Suprapubic skin (tissue), 4 donors: Measurements from ENCODE around the gene ACSS3.

Experiments used
- CTCF ChIP-seq, 2 donors: fragments of 200-600 bp in 1 of 2; fragments of 450-650 bp in 1 of 2; sonication (generic) in 1 of 2; IDR thresholded peaks; one replicate each; pipeline ENCODE4 v1.5.1; 2016 to 2019; ENCODE audit warnings: antibody characterized with exemption in 2 of 2, mild to moderate bottlenecking in 1 of 2, moderate library complexity in 1 of 2
- EP300 ChIP-seq: sonication (generic); formaldehyde crosslinking; IDR thresholded peaks from one replicate; pipeline ENCODE4 v1.6.1; 2017; ENCODE audit warnings: antibody characterized with exemption
- POLR2A ChIP-seq, 2 donors: fragments of 450-650 bp; IDR thresholded peaks; one replicate each; pipeline ENCODE4 v1.6.1; 2017; ENCODE audit warnings: antibody characterized with exemption in 2 of 2, mild to moderate bottlenecking in 2 of 2, moderate library complexity in 2 of 2
- POLR2AphosphoS5 ChIP-seq, 3 donors: sonication (generic); formaldehyde crosslinking; IDR thresholded peaks; one replicate each; pipeline ENCODE4 v1.6.1; 2017; ENCODE audit warnings: antibody characterized with exemption in 3 of 3

- TF ChIP-seq POLR2A (IDR thresholded peaks at IDR 0.05) = no peak
- TF ChIP-seq CTCF (IDR thresholded peaks at IDR 0.05) = no peak
- no peak for TF ChIP-seq EP300
- no peak for TF ChIP-seq POLR2AphosphoS5 (IDR thresholded peaks at IDR 0.05)
Observed at GRCh38 chr12:81168445-81168844, 90.6 kb downstream of the ACSS3 start.
